Measurements from ENCODE around the gene CMTM5.

GRCh38 chr14:23415821-23416778 lies 39.3 kb downstream of the CMTM5 start:
- TF ChIP-seq, protein P1, sequence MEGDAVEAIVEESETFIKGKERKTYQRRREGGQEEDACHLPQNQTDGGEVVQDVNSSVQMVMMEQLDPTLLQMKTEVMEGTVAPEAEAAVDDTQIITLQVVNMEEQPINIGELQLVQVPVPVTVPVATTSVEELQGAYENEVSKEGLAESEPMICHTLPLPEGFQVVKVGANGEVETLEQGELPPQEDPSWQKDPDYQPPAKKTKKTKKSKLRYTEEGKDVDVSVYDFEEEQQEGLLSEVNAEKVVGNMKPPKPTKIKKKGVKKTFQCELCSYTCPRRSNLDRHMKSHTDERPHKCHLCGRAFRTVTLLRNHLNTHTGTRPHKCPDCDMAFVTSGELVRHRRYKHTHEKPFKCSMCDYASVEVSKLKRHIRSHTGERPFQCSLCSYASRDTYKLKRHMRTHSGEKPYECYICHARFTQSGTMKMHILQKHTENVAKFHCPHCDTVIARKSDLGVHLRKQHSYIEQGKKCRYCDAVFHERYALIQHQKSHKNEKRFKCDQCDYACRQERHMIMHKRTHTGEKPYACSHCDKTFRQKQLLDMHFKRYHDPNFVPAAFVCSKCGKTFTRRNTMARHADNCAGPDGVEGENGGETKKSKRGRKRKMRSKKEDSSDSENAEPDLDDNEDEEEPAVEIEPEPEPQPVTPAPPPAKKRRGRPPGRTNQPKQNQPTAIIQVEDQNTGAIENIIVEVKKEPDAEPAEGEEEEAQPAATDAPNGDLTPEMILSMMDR (IDR thresholded peaks at IDR 0.05; ENCODE audit: borderline replicate concordance, extremely low read depth, low read length, poor library complexity, severe bottlenecking) = no peak
- no peak for TF ChIP-seq EZH2 (IDR thresholded peaks at IDR 0.05; ENCODE audit: borderline replicate concordance, low read depth, low read length, severe bottlenecking)

Data from DND-41 (cell line).